KOPT-K1 (cell line): Measurements from ENCODE around the gene ARL16.
"Not testable (repeated sequence)": the region's sequence is repeated elsewhere in the genome, so short reads cannot be mapped to it uniquely, and the experiment has no call there.

ENCODE experiments used
- H3K27ac ChIP-seq: fragments of 200-600 bp; sonication (generic); 2 replicates; pipeline ENCODE4 v1.5.1; 2016; ENCODE audit warnings: antibody characterized with exemption, mild to moderate bottlenecking, low read depth, low read length; ENCODE audit not compliant: poor library complexity, severe bottlenecking
- H3K36me3 ChIP-seq: fragments of 200-600 bp; sonication (generic); 2 replicates; pipeline ENCODE4 v1.5.1; 2017; ENCODE audit warnings: antibody characterized with exemption, mild to moderate bottlenecking, low read length, moderate library complexity; ENCODE audit not compliant: insufficient read depth
- H3K9me3 ChIP-seq: fragments of 200-600 bp; sonication (generic); 2 replicates; pipeline ENCODE4 v1.5.1; 2017; ENCODE audit warnings: antibody characterized with exemption, low read length, mild to moderate bottlenecking; ENCODE audit not compliant: insufficient read depth, poor library complexity, severe bottlenecking

The ARL16 gene

DNA sequence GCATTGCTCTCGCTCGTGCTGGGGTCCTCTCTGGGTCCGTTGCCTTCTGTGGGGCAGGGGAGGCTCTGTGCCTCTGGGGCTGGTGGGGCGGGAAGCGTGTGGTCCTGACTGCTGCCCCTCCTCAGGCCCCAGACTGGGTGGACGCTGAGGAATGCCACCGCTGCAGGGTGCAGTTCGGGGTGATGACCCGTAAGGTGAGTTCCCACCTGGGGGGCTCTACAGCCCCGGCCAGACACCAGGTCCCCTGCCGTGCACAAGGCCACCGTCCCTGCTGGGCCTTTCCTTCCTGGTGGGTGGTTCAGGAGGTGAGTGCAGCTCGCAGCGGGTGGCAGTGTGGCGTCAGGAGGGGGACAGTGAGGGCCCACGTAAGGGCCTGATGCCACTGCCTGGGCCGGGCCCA is 7.0 kb upstream of the ARL16 start:
- H3K27ac ChIP-seq = peak overlapping the region; percentile 54
- peaks cover 100% of the 10 kb centered on the region for H3K36me3 ChIP-seq
- H3K9me3 ChIP-seq = no peaks in the 10 kb centered on the region

DNA sequence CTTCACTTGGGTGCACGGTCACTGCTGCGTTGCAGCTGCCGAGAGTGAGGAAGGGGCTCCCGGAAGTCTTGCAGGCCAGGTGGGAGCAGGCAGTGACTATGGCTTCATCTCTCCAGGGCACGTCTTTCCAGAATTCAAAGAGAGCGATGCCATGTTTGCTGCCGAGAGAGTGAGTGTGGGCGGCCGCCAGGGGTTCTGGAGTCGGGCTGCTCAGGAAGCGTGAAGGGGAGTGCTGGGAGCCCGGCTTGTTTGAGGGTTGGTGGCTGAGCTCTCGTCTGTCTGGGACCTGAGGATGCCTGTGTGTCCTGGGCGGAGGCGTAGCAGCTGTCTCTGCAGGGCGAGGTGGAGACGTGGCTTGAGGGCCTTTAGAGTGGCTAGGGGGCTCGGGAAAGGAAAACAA is 6.5 kb upstream of the ARL16 start:
- Histone ChIP-seq H3K9me3 (no peaks in the 10 kb centered on the region), H3K27ac (peak overlapping the region; percentile 54), H3K36me3 (peaks cover 100% of the 10 kb centered on the region)

DNA sequence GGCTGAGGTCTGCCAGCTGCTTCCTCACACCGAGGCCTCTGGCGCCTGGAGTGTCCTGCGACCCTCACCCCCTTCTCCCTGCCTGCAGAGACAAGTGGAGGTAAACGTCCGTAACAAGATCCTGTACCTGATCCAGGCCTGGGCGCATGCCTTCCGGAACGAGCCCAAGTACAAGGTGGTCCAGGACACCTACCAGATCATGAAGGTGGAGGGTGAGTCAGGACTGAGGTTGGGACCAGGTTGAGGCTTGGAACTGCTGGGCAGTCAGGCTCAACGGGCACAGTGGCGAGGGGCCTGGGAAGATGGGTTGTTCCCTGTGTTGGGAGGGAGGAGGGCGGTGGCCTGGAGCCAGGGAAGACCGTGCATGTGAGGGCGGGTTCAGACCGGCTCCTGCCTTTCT is 5.0 kb upstream of the ARL16 start:
- no peak overlapping the region for H3K27ac ChIP-seq
- H3K36me3 ChIP-seq = peaks cover 86% of the 10 kb centered on the region
- no peaks in the 10 kb centered on the region for H3K9me3 ChIP-seq

DNA sequence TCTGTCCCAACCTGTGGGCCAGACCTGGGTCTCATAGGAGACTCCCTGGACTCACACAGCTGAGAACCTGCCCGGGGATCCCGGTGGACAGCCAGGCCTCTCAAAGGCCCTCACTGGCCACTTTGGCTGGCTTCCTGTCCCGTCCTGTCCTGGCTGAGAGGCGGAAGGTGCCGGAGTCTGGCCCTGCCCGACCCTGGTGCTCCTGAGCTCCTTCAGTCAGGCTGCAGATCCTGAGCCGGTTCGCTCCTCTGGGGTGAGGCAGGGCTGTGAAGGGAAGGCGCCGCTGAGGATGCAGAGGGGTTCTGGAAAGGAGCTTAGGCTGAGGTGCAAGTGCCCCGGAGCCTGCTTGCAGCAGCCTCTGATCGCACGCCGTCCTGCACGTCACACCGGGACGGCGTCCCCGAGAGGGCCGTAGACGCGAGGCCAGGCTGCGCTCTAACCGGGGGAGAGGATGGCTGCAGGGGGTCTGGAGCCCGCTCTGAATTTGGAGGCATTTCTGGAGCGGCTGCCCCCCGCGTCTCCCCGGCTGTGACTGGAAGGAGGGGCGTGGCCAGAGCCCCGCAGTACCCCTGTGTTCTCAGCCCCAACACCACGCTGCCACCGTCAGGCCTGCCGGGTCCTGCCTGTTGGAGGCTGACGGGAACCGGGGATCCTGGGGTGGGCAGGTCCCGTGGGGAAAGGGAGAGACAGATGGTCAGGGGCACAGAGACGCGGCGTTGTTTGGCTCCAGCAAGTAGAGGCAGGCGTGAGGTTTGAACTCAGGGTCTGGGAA is 4.4 kb upstream of the ARL16 start:
- Histone ChIP-seq H3K27ac (no peak overlapping the region), H3K9me3 (no peaks in the 10 kb centered on the region), H3K36me3 (peaks cover 79% of the 10 kb centered on the region)

DNA sequence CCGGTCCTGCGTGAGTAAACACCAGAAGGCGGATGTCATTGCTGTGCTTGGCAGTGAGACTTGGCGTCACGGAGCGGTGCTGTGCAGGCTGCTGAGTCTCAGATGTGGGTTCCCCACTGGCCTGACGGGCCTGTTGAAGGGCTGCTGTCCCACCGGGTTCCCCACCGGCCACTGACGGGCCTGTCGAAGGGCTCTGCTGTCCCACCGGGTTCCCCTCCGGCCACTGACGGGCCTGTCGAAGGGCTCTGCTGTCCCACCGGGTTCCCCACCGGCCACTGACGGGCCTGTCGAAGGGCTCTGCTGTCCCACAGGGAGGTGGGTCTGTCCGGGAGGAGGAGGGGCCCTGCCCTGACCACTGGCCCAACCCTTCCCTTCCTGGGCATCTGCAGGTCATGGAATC is 3.0 kb upstream of the ARL16 start:
- Histone ChIP-seq H3K36me3 (peaks cover 70% of the 10 kb centered on the region), H3K9me3 (no peaks in the 10 kb centered on the region), H3K27ac (no peak overlapping the region)

DNA sequence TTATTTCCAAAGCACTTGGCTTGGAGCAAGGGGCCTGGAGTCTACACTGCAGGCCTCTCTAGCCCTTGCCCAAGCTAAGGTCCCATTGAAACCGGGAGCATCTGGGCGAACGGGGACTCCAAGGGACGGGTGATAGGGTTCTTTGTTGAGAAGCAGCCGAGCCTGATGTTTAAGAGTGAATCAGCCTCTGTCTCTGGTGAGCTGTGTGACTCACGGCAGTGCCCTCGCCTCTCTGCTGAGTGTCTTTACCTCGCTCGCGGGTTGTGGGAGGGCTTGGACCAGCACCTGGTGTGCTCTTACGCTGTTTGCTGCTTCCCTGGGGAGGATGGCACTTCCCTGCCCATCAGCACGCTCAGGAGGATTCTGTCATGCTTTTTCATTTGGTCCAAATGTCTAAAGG is 1.5 kb upstream of the ARL16 start:
- Histone ChIP-seq H3K27ac (peak overlapping the region; percentile 79), H3K9me3 (no peaks in the 10 kb centered on the region), H3K36me3 (peaks cover 67% of the 10 kb centered on the region)

DNA sequence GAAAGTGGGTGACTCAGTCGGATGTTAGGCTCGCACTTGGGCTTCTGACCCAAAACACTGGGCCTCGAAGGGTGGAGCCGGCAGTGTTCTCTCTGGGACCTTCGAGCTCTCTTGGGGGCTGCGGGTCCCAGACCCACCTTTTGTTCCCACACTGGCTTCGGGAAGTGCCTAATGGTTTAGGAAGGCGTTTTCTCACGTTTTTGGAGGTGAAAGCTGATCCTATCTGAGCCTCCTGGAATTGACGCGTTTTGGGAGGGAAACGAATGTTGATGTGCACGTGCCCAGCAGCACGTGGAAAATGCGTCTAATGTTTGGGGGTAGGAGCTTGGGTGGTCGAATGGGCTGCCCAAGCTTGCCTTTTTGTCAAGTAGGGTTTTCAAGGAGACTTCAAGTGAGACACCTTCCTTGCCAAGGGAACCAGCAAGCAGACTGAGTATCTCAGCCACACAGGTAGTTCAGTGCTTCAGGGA is 880 bp upstream of the ARL16 start:
- no peaks in the 10 kb centered on the region for H3K9me3 ChIP-seq
- H3K27ac ChIP-seq = peak overlapping the region; percentile 79
- peaks cover 66% of the 10 kb centered on the region for H3K36me3 ChIP-seq

DNA sequence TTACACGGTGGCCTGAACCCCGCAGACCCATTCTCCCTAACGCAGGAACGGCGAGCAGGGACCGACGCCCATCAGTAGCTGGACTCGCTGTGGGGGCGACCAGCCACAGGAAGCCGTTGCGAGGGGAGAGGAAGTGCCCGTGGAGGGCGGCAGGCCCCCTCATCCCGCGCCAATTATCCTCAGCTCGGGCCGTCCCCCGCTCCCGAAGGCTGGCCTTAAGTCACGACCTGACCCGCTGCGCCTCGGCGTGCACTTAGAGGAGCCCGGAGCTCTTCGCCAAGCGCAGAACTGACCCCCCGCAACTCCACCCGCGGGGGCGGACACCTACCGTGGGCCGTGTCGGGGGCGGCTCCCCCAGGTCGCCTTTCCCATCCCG is 401 bp downstream of the ARL16 start:
- Histone ChIP-seq H3K9me3 (no peaks in the 10 kb centered on the region), H3K27ac (peak overlapping the region; percentile 79), H3K36me3 (peaks cover 57% of the 10 kb centered on the region)

DNA sequence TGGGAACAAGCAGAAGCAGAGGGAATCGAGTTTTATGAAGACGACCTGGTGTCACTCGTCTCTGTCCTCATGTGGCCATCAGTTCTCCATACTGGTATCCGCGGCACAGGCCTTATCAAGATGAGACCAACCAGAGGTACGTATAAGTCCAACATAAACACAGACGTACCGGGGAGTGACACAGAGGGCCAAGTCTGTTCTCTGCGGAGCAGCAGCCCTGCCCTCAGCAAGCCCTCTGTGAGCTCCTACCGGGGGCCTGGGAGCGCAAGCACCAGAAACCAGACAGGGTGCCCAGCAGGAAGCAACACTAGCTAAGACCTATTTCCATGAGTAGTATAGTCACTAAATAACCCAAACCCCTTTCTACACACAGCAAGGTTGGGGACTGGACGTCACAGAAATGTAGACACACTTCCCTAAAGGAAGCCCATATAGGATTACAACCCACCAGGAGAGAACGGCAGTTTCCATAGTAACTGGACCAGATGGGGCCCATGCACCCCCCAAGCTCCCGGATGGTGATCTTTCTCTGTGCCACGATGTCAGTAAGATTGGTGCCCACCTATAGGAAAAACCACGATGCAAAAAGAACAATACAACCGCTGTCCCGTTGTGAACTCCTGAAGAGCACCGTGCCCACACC is 911 bp downstream of the ARL16 start:
- Histone ChIP-seq H3K36me3 (peaks cover 52% of the 10 kb centered on the region), H3K27ac (peak overlapping the region; percentile 79), H3K9me3 (no peaks in the 10 kb centered on the region)

DNA sequence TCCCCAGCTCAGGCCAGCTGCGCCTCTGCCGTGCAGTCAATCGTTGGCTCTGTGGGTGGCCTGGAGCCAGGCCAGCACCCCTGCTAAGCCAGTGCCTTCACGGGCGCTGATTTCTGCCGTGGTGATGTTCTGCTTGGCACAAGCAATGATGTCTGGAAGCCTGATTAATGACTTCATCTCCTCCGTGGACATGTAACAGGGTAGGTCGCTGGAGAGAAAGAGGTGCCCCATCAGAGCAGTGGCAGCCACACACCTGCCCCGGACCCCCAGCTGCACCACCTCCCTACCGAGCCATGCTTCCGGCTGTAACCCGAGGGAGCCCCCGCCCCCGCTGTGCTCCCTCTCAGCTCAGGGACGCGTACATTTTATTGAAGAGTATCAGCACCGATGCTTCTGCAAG is 1.9 kb downstream of the ARL16 start:
- Histone ChIP-seq H3K27ac (no peak overlapping the region), H3K9me3 (no peaks in the 10 kb centered on the region), H3K36me3 (peaks cover 46% of the 10 kb centered on the region)

DNA sequence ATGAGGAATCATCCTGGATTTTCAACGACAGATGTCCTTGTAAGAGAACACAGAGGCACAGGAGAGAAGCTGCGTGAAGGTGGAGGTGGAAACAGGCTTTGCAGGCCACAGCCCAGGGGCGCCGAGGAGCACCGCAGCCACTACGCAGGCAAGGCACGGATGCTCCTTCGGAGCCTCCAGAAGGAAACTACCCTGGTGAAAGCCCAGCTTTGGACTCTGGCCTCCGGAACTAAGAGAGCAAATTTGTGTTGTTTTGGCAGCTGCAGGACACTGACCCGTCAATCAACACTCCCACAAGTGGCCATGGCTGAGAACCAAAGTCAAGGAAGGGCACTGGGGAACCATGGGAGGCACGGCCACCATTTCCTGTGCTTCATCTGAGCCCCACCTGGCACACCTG is 3.4 kb downstream of the ARL16 start:
- peaks cover 39% of the 10 kb centered on the region for H3K36me3 ChIP-seq
- H3K9me3 ChIP-seq = no peaks in the 10 kb centered on the region
- no peak overlapping the region for H3K27ac ChIP-seq

DNA sequence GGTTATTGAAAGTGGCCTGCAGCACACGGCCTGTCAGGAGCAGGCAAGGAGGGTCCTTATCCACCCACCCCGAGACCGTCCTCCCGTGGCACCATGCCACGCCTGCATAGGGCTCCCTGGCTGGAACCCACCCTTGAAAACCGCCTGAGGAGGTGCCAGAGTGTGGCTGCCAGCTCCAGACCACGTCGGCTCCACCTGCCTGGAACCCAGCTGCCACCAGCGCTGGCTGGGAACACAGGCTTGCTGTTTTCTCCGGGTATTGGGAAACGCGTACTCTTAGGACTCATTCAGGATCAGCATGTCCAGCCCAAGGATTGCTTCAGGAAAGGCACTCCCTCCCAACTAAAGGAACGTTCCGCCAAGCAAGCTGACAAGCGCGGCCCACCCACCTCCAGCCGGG is 6.7 kb downstream of the ARL16 start:
- H3K36me3 ChIP-seq = peaks cover 69% of the 10 kb centered on the region
- H3K27ac ChIP-seq = no peak overlapping the region

DNA sequence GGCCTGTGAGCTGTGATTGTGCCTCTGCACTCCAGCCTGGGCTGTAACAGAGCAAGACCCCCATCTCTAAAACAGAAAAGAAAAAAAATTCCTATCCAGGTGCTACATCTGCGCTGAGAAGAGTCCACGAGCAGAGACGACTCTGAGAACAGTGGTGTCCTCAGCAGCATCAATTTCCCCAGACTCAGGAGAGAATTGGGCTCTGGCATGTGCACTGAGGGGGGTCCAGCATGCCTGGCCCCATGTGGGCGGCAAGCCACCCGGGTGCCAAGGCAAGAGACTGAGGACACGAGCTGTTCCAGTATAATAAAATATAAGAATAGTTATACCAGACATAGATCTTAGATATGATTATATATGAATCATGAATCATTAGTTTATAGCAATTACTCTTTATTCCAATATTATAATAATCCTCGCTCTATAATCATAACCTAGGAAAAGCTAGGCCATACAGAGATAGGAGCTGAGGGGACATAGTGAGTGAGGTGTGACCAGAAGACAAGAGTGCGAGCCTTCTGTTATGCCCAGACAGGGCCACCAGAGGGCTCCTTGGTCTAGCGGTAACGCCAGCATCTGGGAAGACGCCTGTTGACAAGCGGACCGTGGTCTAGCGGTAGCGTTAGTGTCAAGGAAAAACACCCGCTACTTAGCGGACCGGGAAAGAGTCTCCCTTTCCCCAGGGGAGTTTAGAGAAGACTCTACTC is 7.9 kb downstream of the ARL16 start:
- H3K36me3 ChIP-seq = peaks cover 70% of the 10 kb centered on the region

More for the DNA sequence above, 6.7 kb downstream of the ARL16 start:
- no peaks in the 10 kb centered on the region for H3K9me3 ChIP-seq

DNA sequence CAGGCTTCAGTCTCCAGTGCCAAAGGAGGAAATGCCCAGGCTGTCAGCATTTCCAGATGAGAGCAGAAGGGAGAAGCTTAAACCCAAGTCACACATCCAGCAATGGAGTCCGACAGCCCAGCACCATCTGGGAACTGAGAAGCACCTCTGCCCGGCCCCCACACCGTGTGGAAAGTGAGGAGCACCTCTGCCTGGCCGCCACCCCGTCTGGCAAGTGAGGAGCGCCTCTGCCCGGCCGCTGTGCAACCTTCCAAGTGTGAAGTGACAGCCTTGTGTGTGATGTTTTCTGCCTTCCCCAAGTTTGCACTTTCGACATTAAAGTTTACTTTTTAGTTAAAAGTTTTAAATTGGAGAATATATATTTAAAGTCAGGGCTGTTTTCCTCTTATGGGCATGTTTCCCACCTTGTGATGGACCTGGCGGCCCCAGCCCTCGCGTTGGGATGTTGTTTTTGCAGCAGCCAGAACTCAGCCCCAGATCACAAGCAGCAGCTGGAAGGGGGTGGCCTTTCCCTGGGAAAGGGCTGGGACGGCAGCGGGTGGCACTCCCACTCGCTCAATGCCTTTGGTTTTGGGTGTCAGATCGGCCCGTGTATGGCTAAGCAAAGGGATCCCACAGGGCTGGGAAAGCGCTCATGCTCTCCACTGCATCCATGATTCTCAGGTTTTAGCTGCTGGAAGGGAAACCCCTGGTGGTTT is 9.9 kb downstream of the ARL16 start:
- H3K9me3 ChIP-seq = no peaks in the 10 kb centered on the region
- H3K27ac ChIP-seq = no peak overlapping the region
- H3K36me3 ChIP-seq = peaks cover 77% of the 10 kb centered on the region

More for the DNA sequence above, 7.9 kb downstream of the ARL16 start:
- not testable (repeated sequence) for H3K27ac ChIP-seq, H3K9me3 ChIP-seq

DNA sequence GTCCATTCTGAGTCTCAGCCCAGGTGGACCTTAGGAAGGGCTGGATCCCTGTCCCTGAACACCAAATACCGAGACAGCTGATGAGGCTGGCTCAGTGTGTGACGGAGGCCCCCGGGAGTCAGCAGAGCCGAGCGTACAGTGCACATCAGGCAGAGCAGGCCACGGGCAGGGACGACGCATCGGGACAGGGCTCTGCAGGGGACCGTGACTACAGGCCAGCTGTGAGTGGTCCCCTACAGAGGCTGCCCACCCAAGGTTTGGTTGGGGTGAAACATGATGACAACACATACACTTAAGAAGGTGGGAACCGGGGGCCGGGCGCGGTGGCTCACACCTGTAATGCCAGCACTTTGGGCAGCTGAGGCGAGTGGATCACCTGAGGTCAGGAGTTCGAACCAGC is 10.6 kb downstream of the ARL16 start:
- H3K36me3 ChIP-seq = peaks cover 84% of the 10 kb centered on the region
- no peaks in the 10 kb centered on the region for H3K9me3 ChIP-seq
- no peak overlapping the region for H3K27ac ChIP-seq
